Mesothelial cell of epicardium (in vitro differentiated cells): Measurements from ENCODE around the gene UQCR10. TPM values are rescaled to one million over a fixed set of nuclear protein-coding genes. Genes with fewer than 3 reads are reported as not detected.

ENCODE experiments used
- DNase-seq, 2 experiments: peaks; one replicate each; pipeline ENCODE4 v3.0.0; 2021; ENCODE audit warnings: low spot score in 2 of 2; ENCODE audit not compliant: unreplicated experiment in 2 of 2
- H3K27ac Mint-ChIP-seq: 2 replicates; pipeline ENCODE4 v1.8.0; 2021; ENCODE audit warnings: mixed read lengths
- H3K27me3 Mint-ChIP-seq: 2 replicates; pipeline ENCODE4 v1.8.0; 2021; ENCODE audit warnings: low read depth, mixed read lengths
- H3K36me3 Mint-ChIP-seq: 2 replicates; pipeline ENCODE4 v1.8.0; 2021; ENCODE audit warnings: mixed read lengths
- H3K4me1 Mint-ChIP-seq: 2 replicates; pipeline ENCODE4 v1.8.0; 2021; ENCODE audit warnings: mixed read lengths
- H3K4me3 Mint-ChIP-seq: 2 replicates; pipeline ENCODE4 v1.8.0; 2021; ENCODE audit warnings: mild to moderate bottlenecking, moderate library complexity, mixed read lengths
- H3K9me3 Mint-ChIP-seq: 2 replicates; pipeline ENCODE4 v1.8.0; 2021; ENCODE audit warnings: mixed read lengths
- CTCF ChIP-seq: fragments of 200-600 bp; sonication (generic); IDR thresholded peaks from one replicate; pipeline ENCODE4 v1.5.0; 2021; ENCODE audit warnings: antibody characterized with exemption; ENCODE audit not compliant: unreplicated experiment
- total RNA-seq: library from RNA; stranded (reverse); gene quantifications from 3 replicates; pipeline ENCODE4 v1.2.1, GENCODE V29; 2021

UQCR10 gene
- total RNA-seq, 1 donor from 2014 or later, result 72.9 TPM

GRCh38 chr22:29795663-29796062 lies 28.5 kb downstream of the UQCR10 start:
- no peaks in the 10 kb centered on the region for H3K9me3 Mint-ChIP-seq
- peak overlapping the region; percentile 94 for H3K27ac Mint-ChIP-seq
- no peaks in the 10 kb centered on the region for H3K27me3 Mint-ChIP-seq
- H3K36me3 Mint-ChIP-seq, result peaks cover 35% of the 10 kb centered on the region
- H3K4me3 Mint-ChIP-seq, result peak overlapping the region; percentile 28
- H3K4me1 Mint-ChIP-seq, result peaks cover 28% of the 10 kb centered on the region
- DNase-seq, result peak in 1 of 2 experiments; percentile 43
- no peak for TF ChIP-seq CTCF

- no peak overlapping the region for H3K27ac Mint-ChIP-seq
- DNase-seq, result no peak
- H3K4me1 Mint-ChIP-seq, result peaks cover 41% of the 10 kb centered on the region
- no peak overlapping the region for H3K4me3 Mint-ChIP-seq
- no peak for TF ChIP-seq CTCF
- H3K27me3 Mint-ChIP-seq, result no peaks in the 10 kb centered on the region
- H3K36me3 Mint-ChIP-seq, result peaks cover 30% of the 10 kb centered on the region
- no peaks in the 10 kb centered on the region for H3K9me3 Mint-ChIP-seq
Measured at GRCh38 chr22:29797351-29797750, 30.2 kb downstream of the UQCR10 start.

GRCh38 chr22:29798318-29798717 lies 31.1 kb downstream of the UQCR10 start:
- Mint-ChIP-seq H3K9me3 (no peaks in the 10 kb centered on the region), H3K27ac (no peak overlapping the region), H3K4me1 (peaks cover 41% of the 10 kb centered on the region), H3K4me3 (no peak overlapping the region), H3K36me3 (peaks cover 24% of the 10 kb centered on the region), H3K27me3 (no peaks in the 10 kb centered on the region)
- no peak for TF ChIP-seq CTCF
- no peak for DNase-seq

- no peak overlapping the region for H3K27ac Mint-ChIP-seq
- H3K4me3 Mint-ChIP-seq, result no peak overlapping the region
- no peaks in the 10 kb centered on the region for H3K27me3 Mint-ChIP-seq
- DNase-seq, result no peak
- H3K9me3 Mint-ChIP-seq, result no peaks in the 10 kb centered on the region
- peaks cover 26% of the 10 kb centered on the region for H3K36me3 Mint-ChIP-seq
- TF ChIP-seq CTCF, result no peak
- H3K4me1 Mint-ChIP-seq, result peaks cover 41% of the 10 kb centered on the region
Measured at GRCh38 chr22:29798801-29799200, 31.6 kb downstream of the UQCR10 start.

GRCh38 chr22:29799217-29799680 lies 32.1 kb downstream of the UQCR10 start:
- peaks cover 41% of the 10 kb centered on the region for H3K4me1 Mint-ChIP-seq
- DNase-seq, result no peak
- H3K9me3 Mint-ChIP-seq, result no peaks in the 10 kb centered on the region
- no peak overlapping the region for H3K4me3 Mint-ChIP-seq
- H3K36me3 Mint-ChIP-seq, result peaks cover 26% of the 10 kb centered on the region
- no peaks in the 10 kb centered on the region for H3K27me3 Mint-ChIP-seq
- TF ChIP-seq CTCF, result no peak
- H3K27ac Mint-ChIP-seq, result no peak overlapping the region

GRCh38 chr22:29801153-29801552 lies 34.0 kb downstream of the UQCR10 start:
- DNase-seq, result no peak
- Mint-ChIP-seq H3K4me3 (peak overlapping the region; percentile 15), H3K4me1 (peaks cover 25% of the 10 kb centered on the region), H3K27me3 (no peaks in the 10 kb centered on the region), H3K27ac (peak overlapping the region; percentile 95), H3K9me3 (no peaks in the 10 kb centered on the region), H3K36me3 (peaks cover 36% of the 10 kb centered on the region)
- TF ChIP-seq CTCF, result no peak
